GM12878 (cell line): Measurements from ENCODE around the gene SOX10. TPM values are rescaled to one million over a fixed set of nuclear protein-coding genes. Genes with fewer than 3 reads are reported as not detected.

ENCODE experiments used
- ATAC-seq: fragments of 200-7000 bp; cut with Tn5 transposase; 3 replicates; pipeline ENCODE4 v1.9.1; 2020; ENCODE audit warnings: mild to moderate bottlenecking, moderate library complexity
- BruUV-seq: library from RNA; stranded (reverse); fragments of 400-500 nt; replicated peaks from 2 replicates; lab custom pipeline; 2021; lab: Mats Ljungman, UMichigan
- CTCF ChIA-PET: fragments of 300-600 bp; sonication (Branson Sonifier 250); formaldehyde crosslinking; extraction: SDS; loops from one replicate; lab custom pipeline; 2021; ENCODE audit warnings: inconsistent platforms; lab: Yijun Ruan, JAX
- POLR2A ChIA-PET: fragments of 350-600 bp; formaldehyde crosslinking; extraction: SDS; loops from one replicate; lab custom pipeline; 2021; ENCODE audit warnings: inconsistent platforms; lab: Charles Lee
- RAD21 ChIA-PET: fragments of 300-600 bp; sonication (Branson Sonifier 250); formaldehyde crosslinking; loops from one replicate; lab custom pipeline; 2023; ENCODE audit warnings: antibody characterized with exemption; ENCODE audit not compliant: unreplicated experiment; lab: Charles Lee
- SMC1A ChIA-PET: fragments of 300-600 bp; sonication (Branson Sonifier 250); formaldehyde crosslinking; loops from one replicate; lab custom pipeline; 2023; ENCODE audit not compliant: unreplicated experiment, uncharacterized antibody; lab: Charles Lee
- DNase-seq: peaks from one replicate; pipeline ENCODE4 v3.0.0-alpha.2; 2011; ENCODE audit warnings: low read depth, low spot score
- FAIRE-seq: peaks from 3 replicates; lab custom pipeline; 2011; peaks lifted over from hg19 to GRCh38; lab: Jason Lieb, UNC
- H2AFZ ChIP-seq: 2 replicates; pipeline ENCODE4 v1.6.0; 2011; ENCODE audit warnings: low read depth, low read length, control low read depth; ENCODE audit not compliant: control insufficient read depth
- H3K27ac ChIP-seq: 2 replicates; pipeline ENCODE4 v1.5.1; 2011; ENCODE audit warnings: control low read depth; ENCODE audit not compliant: control insufficient read depth, insufficient read depth
- H3K27me3 ChIP-seq, 2 experiments: replicated peaks in 1 of 2; 2 replicates each; pipeline versions ENCODE4 v1.6.0 to v1.6.1; 2011; ENCODE audit warnings: low read length in 1 of 2; ENCODE audit not compliant: control insufficient read depth in 2 of 2, insufficient read depth in 2 of 2
- H3K36me3 ChIP-seq, 2 experiments: 2 replicates each; pipeline ENCODE4 v1.5.1; 2011; ENCODE audit warnings: low read length in 1 of 2; ENCODE audit not compliant: control insufficient read depth in 2 of 2, insufficient read depth in 2 of 2
- H3K4me1 ChIP-seq: 2 replicates; pipeline ENCODE4 v1.6.1; 2011; ENCODE audit warnings: mild to moderate bottlenecking, low read length, moderate library complexity, mixed read lengths; ENCODE audit not compliant: control insufficient read depth, insufficient read depth
- H3K4me2 ChIP-seq: 2 replicates; pipeline ENCODE4 v1.6.0; 2011; ENCODE audit warnings: control low read depth; ENCODE audit not compliant: control insufficient read depth, insufficient read depth
- H3K4me3 ChIP-seq: fragments of 200-600 bp; sonication (generic); 2 replicates; pipeline ENCODE4 v1.5.1; 2016
- H3K79me2 ChIP-seq: 2 replicates; pipeline ENCODE4 v1.6.0; 2011; ENCODE audit warnings: low read length; ENCODE audit not compliant: control insufficient read depth, insufficient read depth
- H3K9ac ChIP-seq: 2 replicates; pipeline ENCODE4 v1.8.0; 2011; ENCODE audit warnings: low read length, control low read depth, mixed read lengths; ENCODE audit not compliant: control insufficient read depth, insufficient read depth
- H3K9me3 ChIP-seq: replicated peaks from 3 replicates; pipeline ENCODE4 v1.5.1; 2011; ENCODE audit warnings: mild to moderate bottlenecking, low read length; ENCODE audit not compliant: control insufficient read depth, insufficient read depth
- H4K20me1 ChIP-seq: 2 replicates; pipeline ENCODE4 v1.6.0; 2011; ENCODE audit not compliant: control insufficient read depth, insufficient read depth
- FOXK2 ChIP-seq: fragments of 450-650 bp; IDR thresholded peaks from 2 replicates; pipeline ENCODE4 v1.6.1; 2017; ENCODE audit warnings: mild to moderate bottlenecking, moderate library complexity
- NFYA ChIP-seq: IDR thresholded peaks from 2 replicates; pipeline ENCODE4 v1.6.1; 2011; ENCODE audit warnings: low read depth, mild to moderate bottlenecking, low read length, improper control_type of control experiment, borderline replicate concordance
- POLR2AphosphoS5 ChIP-seq: IDR thresholded peaks from 2 replicates; pipeline ENCODE4 v1.6.1; 2011; ENCODE audit warnings: mild to moderate bottlenecking, low read length, inconsistent platforms
- RUNX3 ChIP-seq: IDR thresholded peaks from 2 replicates; pipeline ENCODE4 v1.6.1; 2012; ENCODE audit warnings: low read length, inconsistent platforms
- SREBF1 ChIP-seq: IDR thresholded peaks from 2 replicates; pipeline ENCODE4 v1.6.1; 2012; ENCODE audit warnings: mild to moderate bottlenecking, low read length
- YBX1 ChIP-seq: fragments of 450-650 bp; IDR thresholded peaks from 2 replicates; pipeline ENCODE4 v1.6.1; 2016; ENCODE audit warnings: antibody characterized with exemption
- ZNF24 ChIP-seq: fragments of 450-650 bp; IDR thresholded peaks from 2 replicates; pipeline ENCODE4 v1.6.1; 2017; ENCODE audit warnings: antibody characterized with exemption, mild to moderate bottlenecking
- WGBS: methylation state at CpG from one replicate; pipeline ENCODE4 v1.1.6; 2016; ENCODE audit warnings: low lambda C conversion rate; ENCODE audit not compliant: insufficient replicate concordance, insufficient coverage; ENCODE audit errors: missing lambda C conversion rate; 5-methylcytosine and 5-hydroxymethylcytosine counted together
- in situ Hi-C: fragments of 300-500 bp; cut with MboI; formaldehyde crosslinking; loops from 9 replicates; pipeline ENCODE4 v1.14.3; 2018; ENCODE audit warnings: mixed read lengths
- intact Hi-C: fragments of 100-400 bp; cut with micrococcal nuclease; formaldehyde crosslinking; loops from one replicate; pipeline ENCODE4 v1.14.2; 2022; ENCODE audit not compliant: unreplicated experiment
- polyA plus RNA-seq, 11 experiments: library from polyadenylated mRNA; depleted of rRNA in 4 of 11; unstranded in 6 of 11; stranded (reverse) in 5 of 11; fragments of >200 nt; fragmentation: Nextera tagmentation in 4 of 11; fragmentation: Illumina TruSeq in 1 of 11; extraction: Ambion mirVana in 4 of 11; extraction: Trizol in 1 of 11; gene quantifications; 1 replicate in 1 of 11; 2 replicates in 10 of 11; pipeline versions ENCODE4 v1.2.1 to v1.2.3, GENCODE V29; 2011 to 2016; ENCODE audit warnings: inconsistent platforms in 2 of 11, missing spikeins in 2 of 11, low read depth in 1 of 11
- total RNA-seq, 4 experiments: library from RNA; depleted of rRNA in 3 of 4; stranded (reverse); fragments of >200 nt in 3 of 4; fragmentation: Illumina TruSeq in 1 of 4; extraction: Trizol in 1 of 4; gene quantifications; 2 replicates each; pipeline versions ENCODE4 v1.2.1 to v1.2.3, GENCODE V29; 2013 to 2021
- TF ChIP-seq, protein P1 (sequence below): IDR thresholded peaks from 2 replicates; pipeline ENCODE4 v1.6.1; 2012; ENCODE audit warnings: low read depth, low read length, improper control_type of control experiment
- TF ChIP-seq, protein P2 (sequence below): fragments of 450-650 bp; formaldehyde crosslinking; IDR thresholded peaks from 2 replicates; pipeline ENCODE4 v1.5.0; 2022; ENCODE audit warnings: mild to moderate bottlenecking, missing genetic modification characterization
- TF ChIP-seq, protein P3 (sequence below): fragments of 450-650 bp; IDR thresholded peaks from 2 replicates; pipeline ENCODE4 v1.6.1; 2016; ENCODE audit warnings: mild to moderate bottlenecking
- TF ChIP-seq, protein P4 (sequence below): fragments of 450-650 bp; IDR thresholded peaks from 2 replicates; pipeline ENCODE4 v1.6.1; 2016; ENCODE audit warnings: mild to moderate bottlenecking, moderate library complexity, borderline replicate concordance

SOX10 gene
- total and polyA plus RNA-seq, 10 of the 15 experiments (the other 5 are each of a cell fraction or from before 2014, with no cell fraction given), result 0.05 TPM; not detected in 9

DNA sequence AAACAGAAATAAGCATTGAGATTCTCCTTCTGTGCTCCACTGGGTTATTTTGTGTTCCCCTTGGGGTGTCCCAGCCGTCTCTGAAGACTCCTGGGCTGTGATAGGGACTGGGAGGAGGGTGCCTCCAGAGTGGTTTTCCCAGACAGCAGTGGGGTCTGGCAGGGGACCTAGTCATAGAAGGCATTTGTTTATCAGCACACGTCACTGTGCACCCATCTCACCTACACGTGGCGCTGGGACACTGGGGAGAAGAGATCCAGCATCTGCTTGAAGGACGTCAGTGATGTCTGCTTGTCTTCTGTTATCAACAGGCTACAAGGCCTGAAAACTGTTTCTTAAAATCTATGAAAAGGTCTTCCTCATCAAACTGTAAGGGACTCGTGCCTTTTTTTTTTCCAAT, 38.7 kb upstream of the SOX10 start:
- ChIA-PET CTCF (no interaction called here), POLR2A (no interaction called here), RAD21 (no interaction called here), SMC1A (no interaction called here)
- in situ Hi-C loops (no loop called here), intact Hi-C loops (no loop called here)
- Histone ChIP-seq H3K79me2 (no peaks in the 10 kb centered on the region), H4K20me1 (no peaks in the 10 kb centered on the region), H2AFZ (no peak overlapping the region), H3K27me3 (0 out of 4 replicates have a peak, but pooled peaks cover 0 to 4% of the 10 kb centered on the region in 2 experiments), H3K36me3 (no peaks in the 10 kb centered on the region), H3K9me3 (no peaks in the 10 kb centered on the region), H3K4me3 (no peak overlapping the region), H3K27ac (no peak overlapping the region), H3K4me1 (no peaks in the 10 kb centered on the region), H3K9ac (no peak overlapping the region), H3K4me2 (no peak overlapping the region)
- DNase-seq (no peak), ATAC-seq (no peak), FAIRE-seq (no peak)
- BruUV-seq, result no TSS peak
- WGBS, result 34% methylated on average over 6 of the region's 6 CpGs
- no peak for TF ChIP-seq YBX1
- TF ChIP-seq RUNX3, result no peak
- TF ChIP-seq, protein P1, sequence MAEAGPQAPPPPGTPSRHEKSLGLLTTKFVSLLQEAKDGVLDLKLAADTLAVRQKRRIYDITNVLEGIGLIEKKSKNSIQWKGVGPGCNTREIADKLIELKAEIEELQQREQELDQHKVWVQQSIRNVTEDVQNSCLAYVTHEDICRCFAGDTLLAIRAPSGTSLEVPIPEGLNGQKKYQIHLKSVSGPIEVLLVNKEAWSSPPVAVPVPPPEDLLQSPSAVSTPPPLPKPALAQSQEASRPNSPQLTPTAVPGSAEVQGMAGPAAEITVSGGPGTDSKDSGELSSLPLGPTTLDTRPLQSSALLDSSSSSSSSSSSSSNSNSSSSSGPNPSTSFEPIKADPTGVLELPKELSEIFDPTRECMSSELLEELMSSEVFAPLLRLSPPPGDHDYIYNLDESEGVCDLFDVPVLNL, result no peak
- TF ChIP-seq SREBF1, result no peak
- no peak for TF ChIP-seq POLR2AphosphoS5
- TF ChIP-seq ZNF24, result no peak
- TF ChIP-seq, protein P2, sequence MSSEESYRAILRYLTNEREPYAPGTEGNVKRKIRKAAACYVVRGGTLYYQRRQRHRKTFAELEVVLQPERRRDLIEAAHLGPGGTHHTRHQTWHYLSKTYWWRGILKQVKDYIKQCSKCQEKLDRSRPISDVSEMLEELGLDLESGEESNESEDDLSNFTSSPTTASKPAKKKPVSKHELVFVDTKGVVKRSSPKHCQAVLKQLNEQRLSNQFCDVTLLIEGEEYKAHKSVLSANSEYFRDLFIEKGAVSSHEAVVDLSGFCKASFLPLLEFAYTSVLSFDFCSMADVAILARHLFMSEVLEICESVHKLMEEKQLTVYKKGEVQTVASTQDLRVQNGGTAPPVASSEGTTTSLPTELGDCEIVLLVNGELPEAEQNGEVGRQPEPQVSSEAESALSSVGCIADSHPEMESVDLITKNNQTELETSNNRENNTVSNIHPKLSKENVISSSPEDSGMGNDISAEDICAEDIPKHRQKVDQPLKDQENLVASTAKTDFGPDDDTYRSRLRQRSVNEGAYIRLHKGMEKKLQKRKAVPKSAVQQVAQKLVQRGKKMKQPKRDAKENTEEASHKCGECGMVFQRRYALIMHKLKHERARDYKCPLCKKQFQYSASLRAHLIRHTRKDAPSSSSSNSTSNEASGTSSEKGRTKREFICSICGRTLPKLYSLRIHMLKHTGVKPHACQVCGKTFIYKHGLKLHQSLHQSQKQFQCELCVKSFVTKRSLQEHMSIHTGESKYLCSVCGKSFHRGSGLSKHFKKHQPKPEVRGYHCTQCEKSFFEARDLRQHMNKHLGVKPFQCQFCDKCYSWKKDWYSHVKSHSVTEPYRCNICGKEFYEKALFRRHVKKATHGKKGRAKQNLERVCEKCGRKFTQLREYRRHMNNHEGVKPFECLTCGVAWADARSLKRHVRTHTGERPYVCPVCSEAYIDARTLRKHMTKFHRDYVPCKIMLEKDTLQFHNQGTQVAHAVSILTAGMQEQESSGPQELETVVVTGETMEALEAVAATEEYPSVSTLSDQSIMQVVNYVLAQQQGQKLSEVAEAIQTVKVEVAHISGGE (CRISPR knock-in tag), result no peak
- TF ChIP-seq, protein P3, sequence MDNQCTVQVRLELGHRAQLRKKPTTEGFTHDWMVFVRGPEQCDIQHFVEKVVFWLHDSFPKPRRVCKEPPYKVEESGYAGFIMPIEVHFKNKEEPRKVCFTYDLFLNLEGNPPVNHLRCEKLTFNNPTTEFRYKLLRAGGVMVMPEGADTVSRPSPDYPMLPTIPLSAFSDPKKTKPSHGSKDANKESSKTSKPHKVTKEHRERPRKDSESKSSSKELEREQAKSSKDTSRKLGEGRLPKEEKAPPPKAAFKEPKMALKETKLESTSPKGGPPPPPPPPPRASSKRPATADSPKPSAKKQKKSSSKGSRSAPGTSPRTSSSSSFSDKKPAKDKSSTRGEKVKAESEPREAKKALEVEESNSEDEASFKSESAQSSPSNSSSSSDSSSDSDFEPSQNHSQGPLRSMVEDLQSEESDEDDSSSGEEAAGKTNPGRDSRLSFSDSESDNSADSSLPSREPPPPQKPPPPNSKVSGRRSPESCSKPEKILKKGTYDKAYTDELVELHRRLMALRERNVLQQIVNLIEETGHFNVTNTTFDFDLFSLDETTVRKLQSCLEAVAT, result no peak
- TF ChIP-seq NFYA, result no peak
- TF ChIP-seq, protein P4, sequence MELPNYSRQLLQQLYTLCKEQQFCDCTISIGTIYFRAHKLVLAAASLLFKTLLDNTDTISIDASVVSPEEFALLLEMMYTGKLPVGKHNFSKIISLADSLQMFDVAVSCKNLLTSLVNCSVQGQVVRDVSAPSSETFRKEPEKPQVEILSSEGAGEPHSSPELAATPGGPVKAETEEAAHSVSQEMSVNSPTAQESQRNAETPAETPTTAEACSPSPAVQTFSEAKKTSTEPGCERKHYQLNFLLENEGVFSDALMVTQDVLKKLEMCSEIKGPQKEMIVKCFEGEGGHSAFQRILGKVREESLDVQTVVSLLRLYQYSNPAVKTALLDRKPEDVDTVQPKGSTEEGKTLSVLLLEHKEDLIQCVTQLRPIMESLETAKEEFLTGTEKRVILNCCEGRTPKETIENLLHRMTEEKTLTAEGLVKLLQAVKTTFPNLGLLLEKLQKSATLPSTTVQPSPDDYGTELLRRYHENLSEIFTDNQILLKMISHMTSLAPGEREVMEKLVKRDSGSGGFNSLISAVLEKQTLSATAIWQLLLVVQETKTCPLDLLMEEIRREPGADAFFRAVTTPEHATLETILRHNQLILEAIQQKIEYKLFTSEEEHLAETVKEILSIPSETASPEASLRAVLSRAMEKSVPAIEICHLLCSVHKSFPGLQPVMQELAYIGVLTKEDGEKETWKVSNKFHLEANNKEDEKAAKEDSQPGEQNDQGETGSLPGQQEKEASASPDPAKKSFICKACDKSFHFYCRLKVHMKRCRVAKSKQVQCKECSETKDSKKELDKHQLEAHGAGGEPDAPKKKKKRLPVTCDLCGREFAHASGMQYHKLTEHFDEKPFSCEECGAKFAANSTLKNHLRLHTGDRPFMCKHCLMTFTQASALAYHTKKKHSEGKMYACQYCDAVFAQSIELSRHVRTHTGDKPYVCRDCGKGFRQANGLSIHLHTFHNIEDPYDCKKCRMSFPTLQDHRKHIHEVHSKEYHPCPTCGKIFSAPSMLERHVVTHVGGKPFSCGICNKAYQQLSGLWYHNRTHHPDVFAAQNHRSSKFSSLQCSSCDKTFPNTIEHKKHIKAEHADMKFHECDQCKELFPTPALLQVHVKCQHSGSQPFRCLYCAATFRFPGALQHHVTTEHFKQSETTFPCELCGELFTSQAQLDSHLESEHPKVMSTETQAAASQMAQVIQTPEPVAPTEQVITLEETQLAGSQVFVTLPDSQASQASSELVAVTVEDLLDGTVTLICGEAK, result no peak
- TF ChIP-seq FOXK2, result no peak
